ENCODE results near the gene MNAT1.
A peak's percentile ranks its signal among the peaks of the same experiment; 100 is the strongest.
"Not testable (repeated sequence)": the region's sequence is repeated elsewhere in the genome, so short reads cannot be mapped to it uniquely, and the experiment has no call there.

MNAT1 gene

GRCh38 chr14:60768602-60769001 is 34.0 kb downstream of the MNAT1 start:
- H3K4me1 ChIP-seq (ENCODE audit: insufficient read depth, poor library complexity, severe bottlenecking) = no peaks in the 10 kb centered on the region
- no peak for TF ChIP-seq CTCF (IDR thresholded peaks at IDR 0.05; ENCODE audit: poor library complexity, severe bottlenecking)
- ATAC-seq (ENCODE audit: low read depth) (peak; percentile 61; the same call in 2 of the 3 replicates), DNase-seq (ENCODE audit: low spot score) (no peak)
- H3K36me3 ChIP-seq (ENCODE audit: low read depth) = no peaks in the 10 kb centered on the region; the same call in 1 of the 2 replicates
- H3K4me3 ChIP-seq (ENCODE audit: severe bottlenecking) = no peak overlapping the region
- peak overlapping the region; percentile 4 for H3K27ac ChIP-seq (ENCODE audit: poor library complexity, severe bottlenecking)
- H3K27me3 ChIP-seq (ENCODE audit: insufficient read depth, poor library complexity, severe bottlenecking) = no peaks in the 10 kb centered on the region
- no peaks in the 10 kb centered on the region for H3K9me3 ChIP-seq (ENCODE audit: severe bottlenecking)

- Histone ChIP-seq H3K27ac (ENCODE audit: poor library complexity, severe bottlenecking) (no peak overlapping the region), H3K4me3 (ENCODE audit: severe bottlenecking) (no peak overlapping the region), H3K4me1 (ENCODE audit: insufficient read depth, poor library complexity, severe bottlenecking) (peaks cover 23% of the 10 kb centered on the region), H3K36me3 (ENCODE audit: low read depth) (no peaks in the 10 kb centered on the region), H3K9me3 (ENCODE audit: severe bottlenecking) (no peaks in the 10 kb centered on the region), H3K27me3 (ENCODE audit: insufficient read depth, poor library complexity, severe bottlenecking) (no peaks in the 10 kb centered on the region)
- DNase-seq (ENCODE audit: low spot score) (no peak), ATAC-seq (ENCODE audit: low read depth) (no peak)
- no peak for TF ChIP-seq CTCF (IDR thresholded peaks at IDR 0.05; ENCODE audit: poor library complexity, severe bottlenecking)
Measured at GRCh38 chr14:60771117-60771516, 36.6 kb downstream of the MNAT1 start.

DNA sequence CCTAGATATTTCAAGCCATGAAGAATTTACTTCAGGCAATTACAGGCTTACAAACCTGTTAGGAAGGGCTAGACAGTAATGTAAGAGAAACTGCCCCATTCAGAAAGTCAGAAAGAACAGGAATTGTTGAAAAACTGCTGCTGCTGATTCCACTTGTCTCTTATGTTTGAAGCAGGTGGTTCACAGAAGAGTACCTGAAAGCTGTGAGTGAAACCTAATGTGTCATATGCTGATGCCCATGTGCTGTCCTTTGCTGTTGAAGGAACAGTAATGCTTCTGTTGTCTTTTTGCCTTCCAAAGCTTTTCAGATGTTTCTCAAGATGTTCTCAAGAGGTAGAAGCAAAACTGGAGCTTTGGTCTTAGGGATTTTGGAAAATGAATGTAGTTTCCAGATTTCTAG is 39.0 kb downstream of the MNAT1 start:
- DNase-seq (ENCODE audit: low spot score) (no peak), ATAC-seq (ENCODE audit: low read depth) (no peak)
- peaks cover 35% of the 10 kb centered on the region for H3K4me1 ChIP-seq (ENCODE audit: insufficient read depth, poor library complexity, severe bottlenecking)
- no peaks in the 10 kb centered on the region for H3K36me3 ChIP-seq (ENCODE audit: low read depth)
- H3K27me3 ChIP-seq (ENCODE audit: insufficient read depth, poor library complexity, severe bottlenecking) = no peaks in the 10 kb centered on the region
- H3K9me3 ChIP-seq (ENCODE audit: severe bottlenecking) = no peaks in the 10 kb centered on the region
- H3K27ac ChIP-seq (ENCODE audit: poor library complexity, severe bottlenecking) = peak overlapping the region; percentile 89
- no peak for TF ChIP-seq CTCF (IDR thresholded peaks at IDR 0.05; ENCODE audit: poor library complexity, severe bottlenecking)
- H3K4me3 ChIP-seq (ENCODE audit: severe bottlenecking) = no peak overlapping the region

GRCh38 chr14:60775296-60775695 is 40.7 kb downstream of the MNAT1 start:
- DNase-seq (ENCODE audit: low spot score) (no peak), ATAC-seq (ENCODE audit: low read depth) (peak; percentile 91)
- no peaks in the 10 kb centered on the region for H3K27me3 ChIP-seq (ENCODE audit: insufficient read depth, poor library complexity, severe bottlenecking)
- H3K27ac ChIP-seq (ENCODE audit: poor library complexity, severe bottlenecking) = peak overlapping the region; percentile 89
- peaks cover 35% of the 10 kb centered on the region for H3K4me1 ChIP-seq (ENCODE audit: insufficient read depth, poor library complexity, severe bottlenecking)
- no peaks in the 10 kb centered on the region for H3K9me3 ChIP-seq (ENCODE audit: severe bottlenecking)
- TF ChIP-seq CTCF (IDR thresholded peaks at IDR 0.05; ENCODE audit: poor library complexity, severe bottlenecking) = no peak
- H3K4me3 ChIP-seq (ENCODE audit: severe bottlenecking) = no peak overlapping the region
- no peaks in the 10 kb centered on the region for H3K36me3 ChIP-seq (ENCODE audit: low read depth)

- ATAC-seq (ENCODE audit: low read depth) (peak; percentile 72), DNase-seq (ENCODE audit: low spot score) (no peak)
- Histone ChIP-seq H3K4me1 (ENCODE audit: insufficient read depth, poor library complexity, severe bottlenecking) (peaks cover 35% of the 10 kb centered on the region), H3K9me3 (ENCODE audit: severe bottlenecking) (no peaks in the 10 kb centered on the region), H3K27me3 (ENCODE audit: insufficient read depth, poor library complexity, severe bottlenecking) (no peaks in the 10 kb centered on the region), H3K36me3 (ENCODE audit: low read depth) (no peaks in the 10 kb centered on the region), H3K4me3 (ENCODE audit: severe bottlenecking) (no peak overlapping the region), H3K27ac (ENCODE audit: poor library complexity, severe bottlenecking) (peak overlapping the region; percentile 56)
- no peak for TF ChIP-seq CTCF (IDR thresholded peaks at IDR 0.05; ENCODE audit: poor library complexity, severe bottlenecking)
Measured at GRCh38 chr14:60777856-60778578, 43.5 kb downstream of the MNAT1 start.

- ATAC-seq (ENCODE audit: low read depth); DNase-seq (ENCODE audit: low spot score); H3K27me3 ChIP-seq (ENCODE audit: insufficient read depth, poor library complexity, severe bottlenecking): not testable (repeated sequence)
Measured at GRCh38 chr14:60779745-60780514, 45.4 kb downstream of the MNAT1 start.

DNA sequence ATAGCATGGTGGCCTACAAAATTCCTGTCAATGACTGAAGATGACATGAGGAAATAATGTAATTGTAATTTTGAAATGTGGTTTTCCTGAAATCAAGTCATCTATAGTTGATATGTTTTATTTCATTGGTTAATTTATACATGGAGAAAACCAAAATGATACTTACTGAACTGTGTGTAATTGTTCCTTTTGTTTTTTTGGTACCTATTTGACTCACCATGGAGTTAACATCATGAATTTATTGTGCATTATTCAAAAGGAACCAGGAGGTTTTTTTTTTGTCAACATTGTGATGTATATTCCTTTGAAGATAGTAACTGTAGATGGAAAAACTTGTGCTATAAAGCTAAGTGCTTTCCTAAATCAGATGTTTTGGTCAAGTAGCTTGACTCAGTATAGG is 46.0 kb downstream of the MNAT1 start:
- not testable (repeated sequence) for ATAC-seq (ENCODE audit: low read depth); H3K9me3 ChIP-seq (ENCODE audit: severe bottlenecking); H3K4me3 ChIP-seq (ENCODE audit: severe bottlenecking); H3K36me3 ChIP-seq (ENCODE audit: low read depth); H3K27me3 ChIP-seq (ENCODE audit: insufficient read depth, poor library complexity, severe bottlenecking); DNase-seq (ENCODE audit: low spot score); H3K27ac ChIP-seq (ENCODE audit: poor library complexity, severe bottlenecking)
- H3K4me1 ChIP-seq (ENCODE audit: insufficient read depth, poor library complexity, severe bottlenecking) = peaks cover 16% of the 10 kb centered on the region

More at GRCh38 chr14:60779745-60780514, 45.4 kb downstream of the MNAT1 start:
- H3K27ac ChIP-seq (ENCODE audit: poor library complexity, severe bottlenecking); H3K4me3 ChIP-seq (ENCODE audit: severe bottlenecking); H3K36me3 ChIP-seq (ENCODE audit: low read depth); H3K9me3 ChIP-seq (ENCODE audit: severe bottlenecking): not testable (repeated sequence)
- H3K4me1 ChIP-seq (ENCODE audit: insufficient read depth, poor library complexity, severe bottlenecking) = peaks cover 22% of the 10 kb centered on the region

Measured in RWPE2 (cell line).